ENCODE measurements around the gene PDE7B. TPM values are rescaled to one million over a fixed set of nuclear protein-coding genes. Genes with fewer than 3 reads are reported as not detected.

Gene PDE7B
- total and polyA plus RNA-seq, 2 of the 13 experiments (the other 11 are each of a cell fraction or from before 2014, with no cell fraction given): not detected

- FAIRE-seq (no peak), ATAC-seq (no peak), DNase-seq (ENCODE audit: low spot score) (no peak)
- Histone ChIP-seq H3K9ac (ENCODE audit: insufficient read depth, low read depth, low read length) (no peak overlapping the region), H3K79me2 (ENCODE audit: insufficient read depth, low read length) (no peaks in the 10 kb centered on the region), H3K27me3 (ENCODE audit: control insufficient read depth in 1 of 2, insufficient read depth in 2 of 2, low read length in 2 of 2) (no peaks in the 10 kb centered on the region; a peak in 1 of 5 replicates), H2AFZ (ENCODE audit: low read length) (no peak overlapping the region), H3K9me3 (ENCODE audit: low read length) (no peaks in the 10 kb centered on the region; the same call in 1 of the 2 replicates), H3K4me1 (ENCODE audit: insufficient read depth, low read length) (no peaks in the 10 kb centered on the region), H3K27ac (ENCODE audit: extremely low read length, insufficient read depth, low read length) (no peak overlapping the region), H3K4me2 (ENCODE audit: low read depth, low read length) (no peak overlapping the region), H3K4me3 (replicated peaks in 1 of 3; ENCODE audit: insufficient read depth in 1 of 3, low read depth in 2 of 3, low read length in 3 of 3) (no peak overlapping the region), H3K36me3 (replicated peaks in 1 of 2; ENCODE audit: control insufficient read depth in 1 of 2, insufficient read depth in 2 of 2, low read length in 2 of 2) (no peaks in the 10 kb centered on the region), H4K20me1 (ENCODE audit: insufficient read depth, low read length) (no peaks in the 10 kb centered on the region)
- no TSS peak for BruUV-seq (replicated peaks)
- ChIA-PET CTCF (ENCODE audit: low intra/inter-chr PET ratio, low total read pairs) (no interaction called here), POLR2A (no interaction called here)
- in situ Hi-C loops (cut with HindIII; ENCODE audit: extremely low pct_ligation_motif_present, low pct_unique_long_range_greater_than_20kb) (no loop called here), intact Hi-C loops (cut with micrococcal nuclease; ENCODE audit: unreplicated experiment) (no loop called here)
- no peak for TF ChIP-seq ETS1 (CRISPR knock-in tag; IDR thresholded peaks at IDR 0.05)
- TF ChIP-seq THAP11 (CRISPR knock-in tag; IDR thresholded peaks at IDR 0.05): no peak
- no peak for TF ChIP-seq GLMP (CRISPR knock-in tag; IDR thresholded peaks at IDR 0.05; ENCODE audit: borderline replicate concordance)
- no peak for TF ChIP-seq FOSL1 (CRISPR knock-in tag; IDR thresholded peaks at IDR 0.05; ENCODE audit: borderline replicate concordance)
- TF ChIP-seq RBAK (CRISPR knock-in tag; IDR thresholded peaks at IDR 0.05): no peak
- no peak for TF ChIP-seq NBN (conservative IDR thresholded peaks at IDR 0.05)
- TF ChIP-seq ZNF296 (CRISPR knock-in tag; conservative IDR thresholded peaks at IDR 0.05): no peak
- TF ChIP-seq ZNF674 (CRISPR knock-in tag; IDR thresholded peaks at IDR 0.05; ENCODE audit: low read depth): no peak
- no peak for TF ChIP-seq NCOA2 (CRISPR knock-in tag; IDR thresholded peaks at IDR 0.05)
- no peak for TF ChIP-seq ZNF362 (CRISPR knock-in tag; IDR thresholded peaks at IDR 0.05; ENCODE audit: borderline replicate concordance)
- TF ChIP-seq NFE2 (CRISPR knock-in tag; IDR thresholded peaks at IDR 0.05): no peak
- TF ChIP-seq ZNF547 (CRISPR knock-in tag; IDR thresholded peaks at IDR 0.05): no peak
- no peak for TF ChIP-seq ARID3A (IDR thresholded peaks at IDR 0.05; ENCODE audit: low read depth, low read length)
- no peak for TF ChIP-seq ZNF331 (CRISPR knock-in tag; IDR thresholded peaks at IDR 0.05)
- no peak for TF ChIP-seq SSRP1 (CRISPR knock-in tag; IDR thresholded peaks at IDR 0.05)
- no peak for TF ChIP-seq HMGXB4 (CRISPR knock-in tag; IDR thresholded peaks at IDR 0.05; ENCODE audit: borderline replicate concordance in 1 of 2, low read depth in 1 of 2)
- WGBS (ENCODE audit: low lambda C conversion rate): 2% methylated on average over 3 of the region's 3 CpGs
These were observed 310.4 kb downstream of the PDE7B start for GRCh38 chr6:136161950-136162349.
